ENCODE data around the gene GARIN6.
"Not testable (repeated sequence)": the region's sequence is repeated elsewhere in the genome, so short reads cannot be mapped to it uniquely, and the experiment has no call there.

GARIN6 gene

GRCh38 chr12:99647453-99647852 is at the start of gene GARIN6:
TSS of gene GARIN6 (plus strand) at chr12:99647753. CDS start at chr12:99648175, 422 bp downstream.
- DNase-seq (ENCODE audit: low spot score): no peak

GRCh38 chr12:99598785-99599184 is 48.8 kb upstream of the GARIN6 start:
- no peak for DNase-seq (ENCODE audit: low spot score)

GRCh38 chr12:99600388-99600787 is 47.2 kb upstream of the GARIN6 start:
- no peak for DNase-seq (ENCODE audit: low spot score)

- DNase-seq (ENCODE audit: low spot score): peak; percentile 28
Measured at GRCh38 chr12:99609455-99610181, 37.9 kb upstream of the GARIN6 start.

GRCh38 chr12:99611117-99611516 is 36.4 kb upstream of the GARIN6 start:
- DNase-seq (ENCODE audit: low spot score): no peak

GRCh38 chr12:99611599-99611998 is 36.0 kb upstream of the GARIN6 start:
- DNase-seq (ENCODE audit: low spot score): no peak

GRCh38 chr12:99618657-99619056 is 28.9 kb upstream of the GARIN6 start:
- DNase-seq (ENCODE audit: low spot score): no peak

GRCh38 chr12:99619389-99620158 is 28.0 kb upstream of the GARIN6 start:
- DNase-seq (ENCODE audit: low spot score): peak; percentile 38

- no peak for DNase-seq (ENCODE audit: low spot score)
Measured at GRCh38 chr12:99620159-99620479, 27.4 kb upstream of the GARIN6 start.

- not testable (repeated sequence) for DNase-seq (ENCODE audit: low spot score)
Measured at GRCh38 chr12:99624591-99624990, 23.0 kb upstream of the GARIN6 start.

- no peak for DNase-seq (ENCODE audit: low spot score)
Measured at GRCh38 chr12:99627459-99627858, 20.1 kb upstream of the GARIN6 start.

- DNase-seq (ENCODE audit: low spot score): no peak
Measured at GRCh38 chr12:99644629-99645028, 2.9 kb upstream of the GARIN6 start.

GRCh38 chr12:99648183-99648582 is 630 bp downstream of the GARIN6 start:
- no peak for DNase-seq (ENCODE audit: low spot score)

- DNase-seq (ENCODE audit: low spot score): no peak
Measured at GRCh38 chr12:99649551-99649950, 2.0 kb downstream of the GARIN6 start.

GRCh38 chr12:99658671-99659349 is 11.3 kb downstream of the GARIN6 start:
- DNase-seq (ENCODE audit: low spot score): no peak

GRCh38 chr12:99670635-99671034 is 23.1 kb downstream of the GARIN6 start:
- no peak for DNase-seq (ENCODE audit: low spot score)

- DNase-seq (ENCODE audit: low spot score): no peak
Measured at GRCh38 chr12:99680276-99680675, 32.7 kb downstream of the GARIN6 start.

- DNase-seq (ENCODE audit: low spot score): no peak
Measured at GRCh38 chr12:99686142-99686541, 38.6 kb downstream of the GARIN6 start.

GRCh38 chr12:99695050-99695449 is 47.5 kb downstream of the GARIN6 start:
- DNase-seq (ENCODE audit: low spot score): no peak

All from iPS-NIHi11 (cell line).